HG02852 (cell line): ENCODE measurements around the gene ZBTB8B.
"Not testable (repeated sequence)": the region's sequence is repeated elsewhere in the genome, so short reads cannot be mapped to it uniquely, and the experiment has no call there.

Experiments
- ATAC-seq: cut with Tn5 transposase; IDR thresholded peaks from one replicate; pipeline ENCODE4 v1.9.1; 2021; ENCODE audit warnings: mild to moderate bottlenecking, moderate library complexity; ENCODE audit not compliant: unreplicated experiment

Gene ZBTB8B

DNA sequence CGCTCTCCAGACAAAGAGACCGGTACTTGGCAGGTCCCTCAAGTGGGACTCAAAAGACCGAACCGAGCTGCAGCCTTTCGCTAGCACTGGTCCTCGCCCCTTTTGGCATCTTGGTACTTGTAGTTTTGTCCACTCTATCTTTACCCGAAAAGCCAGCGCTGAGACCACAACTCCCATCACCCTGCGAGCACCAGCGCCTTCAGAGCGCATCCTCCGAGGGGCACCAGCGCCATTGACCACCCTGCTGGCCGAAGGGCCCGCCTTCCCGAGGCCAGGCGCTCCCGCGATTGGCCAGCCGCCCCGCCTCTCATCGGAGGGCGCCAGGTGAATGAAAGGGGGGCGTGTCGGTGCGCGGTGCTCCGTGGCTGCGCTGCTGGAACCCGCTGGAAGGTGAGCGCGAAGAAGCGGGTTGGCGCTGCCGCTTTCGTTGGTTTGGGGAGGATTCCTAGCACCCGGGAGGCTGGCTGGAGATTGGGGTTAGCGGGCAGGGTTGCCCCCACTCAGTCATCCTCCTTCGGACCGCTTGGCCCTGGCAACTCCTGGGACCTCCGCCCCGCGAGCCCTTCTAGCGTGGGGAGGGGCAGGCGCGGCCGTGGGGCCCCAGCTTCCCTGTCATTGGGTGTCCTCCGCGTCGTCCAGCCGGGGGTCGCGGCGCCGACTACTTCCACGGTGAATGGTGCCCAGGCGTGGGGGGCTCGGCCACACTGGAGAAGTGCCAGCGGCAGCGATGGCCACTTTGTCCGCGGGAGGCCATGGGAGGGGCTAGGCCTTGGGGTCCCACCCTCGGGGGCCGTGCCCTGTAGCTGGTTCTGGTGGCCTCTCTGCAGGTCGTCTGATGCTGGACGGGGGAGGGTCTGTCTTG is at the start of gene ZBTB8B:
Gene ZBTB8B, plus strand, starts transcription at position 357 of the 862 bp plus-strand sequence. CDS start 5,553 bp downstream, outside the sequence.
- no peak for ATAC-seq

- no peak for ATAC-seq
These were observed 43.1 kb upstream of the ZBTB8B start for GRCh38 chr1:32421775-32422174.

GRCh38 chr1:32426489-32427255 is 38.2 kb upstream of the ZBTB8B start:
- ATAC-seq, result no peak

- ATAC-seq, result no peak
These were observed 37.5 kb upstream of the ZBTB8B start for GRCh38 chr1:32427264-32427963.

GRCh38 chr1:32431736-32432400 is 33.0 kb upstream of the ZBTB8B start:
- no peak for ATAC-seq

GRCh38 chr1:32438136-32438535 is 26.7 kb upstream of the ZBTB8B start:
- ATAC-seq, result no peak

- ATAC-seq, result not testable (repeated sequence)
These were observed 26.1 kb upstream of the ZBTB8B start for GRCh38 chr1:32438777-32439176.

GRCh38 chr1:32441467-32441866 is 23.4 kb upstream of the ZBTB8B start:
- not testable (repeated sequence) for ATAC-seq

GRCh38 chr1:32447469-32448185 is 17.2 kb upstream of the ZBTB8B start:
- ATAC-seq, result no peak

- ATAC-seq, result not testable (repeated sequence)
These were observed 16.6 kb upstream of the ZBTB8B start for GRCh38 chr1:32448186-32448772.

GRCh38 chr1:32448773-32449456 is 16.0 kb upstream of the ZBTB8B start:
- no peak for ATAC-seq

- not testable (repeated sequence) for ATAC-seq
These were observed 15.4 kb upstream of the ZBTB8B start for GRCh38 chr1:32449457-32449831.

- ATAC-seq, result no peak
These were observed 10.1 kb upstream of the ZBTB8B start for GRCh38 chr1:32454726-32455125.

DNA sequence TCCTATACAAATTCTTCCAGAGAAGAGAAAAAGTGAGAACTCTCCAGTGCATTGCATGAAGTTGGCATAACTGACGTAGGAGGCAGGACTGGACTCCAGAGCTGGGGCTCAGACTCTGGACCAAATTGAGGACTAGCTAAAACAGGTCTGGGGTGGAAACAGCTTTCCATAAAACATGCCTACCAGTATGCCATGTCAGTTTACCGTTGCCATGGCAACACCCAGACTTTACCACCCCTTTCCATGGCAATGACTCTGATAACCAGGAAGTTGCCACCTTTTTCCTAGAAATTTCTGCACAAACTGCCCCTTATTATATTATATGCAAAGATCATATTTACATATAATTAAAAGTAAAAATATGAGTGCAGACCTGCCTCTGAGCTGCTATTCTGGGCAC is 8.9 kb upstream of the ZBTB8B start:
- no peak for ATAC-seq

DNA sequence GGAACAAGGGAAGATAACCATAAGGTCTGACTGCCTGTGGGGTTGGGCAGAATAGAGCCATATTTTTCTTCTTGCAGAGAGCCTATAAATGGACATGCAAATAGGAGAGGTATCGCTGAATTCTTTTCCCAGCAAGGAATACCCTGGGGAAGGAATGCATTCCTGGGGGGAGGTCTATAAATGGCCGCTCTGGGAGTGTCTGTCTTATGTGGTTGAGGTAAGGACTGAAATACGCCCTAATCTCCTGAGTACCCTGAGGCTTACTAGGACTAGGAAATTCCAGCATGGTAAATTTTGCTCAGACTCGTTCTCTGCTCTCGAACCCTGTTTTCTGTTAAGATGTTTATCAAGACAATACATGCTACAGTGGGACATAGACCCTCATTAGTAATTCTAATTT is 6.1 kb upstream of the ZBTB8B start:
- ATAC-seq, result not testable (repeated sequence)

DNA sequence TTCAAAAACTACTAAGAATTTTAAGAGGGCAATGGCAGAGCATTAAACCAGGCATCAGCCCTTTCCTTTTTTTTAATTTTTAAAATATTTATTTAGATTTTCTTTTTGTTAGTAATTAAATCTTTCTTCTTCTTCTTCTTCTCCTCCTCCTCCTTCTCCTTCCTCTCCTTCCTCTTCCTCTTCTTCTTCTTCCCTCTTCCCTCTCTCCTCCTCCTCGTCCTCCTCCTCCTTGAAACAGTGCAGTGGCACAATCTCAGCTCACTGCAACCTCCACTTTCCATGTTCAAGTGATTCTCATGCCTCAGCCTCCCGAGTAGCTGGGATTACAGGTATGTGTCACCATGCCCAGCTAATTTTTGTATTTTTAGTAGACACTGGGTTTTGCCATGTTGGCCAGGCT is 1.9 kb upstream of the ZBTB8B start:
- ATAC-seq, result not testable (repeated sequence)

- ATAC-seq, result no peak
These were observed 619 bp upstream of the ZBTB8B start for GRCh38 chr1:32464191-32464715.

- no peak for ATAC-seq
These were observed 684 bp downstream of the ZBTB8B start for GRCh38 chr1:32465578-32465933.

GRCh38 chr1:32466761-32467160 is 1.9 kb downstream of the ZBTB8B start:
- no peak for ATAC-seq
